ENCODE data around the gene SCPEP1. TPM values are rescaled to one million over a fixed set of nuclear protein-coding genes. Genes with fewer than 3 reads are reported as not detected.

Gene SCPEP1
- total RNA-seq, 1 donor from 2014 or later = 7.2 TPM

GRCh38 chr17:57027852-57028251, 49.9 kb downstream of the SCPEP1 start:
- Mint-ChIP-seq H3K27me3 (peaks cover 5% of the 10 kb centered on the region), H3K9me3 (peaks cover 11% of the 10 kb centered on the region), H3K4me3 (no peak overlapping the region), H3K27ac (no peak overlapping the region), H3K36me3 (ENCODE audit: low read depth) (no peaks in the 10 kb centered on the region), H3K4me1 (no peaks in the 10 kb centered on the region)
- intact Hi-C loops (cut with micrococcal nuclease) = no loop called here
- no peak for DNase-seq

- intact Hi-C loops (cut with micrococcal nuclease) = no loop called here
- Mint-ChIP-seq H3K27ac (no peak overlapping the region), H3K4me1 (no peaks in the 10 kb centered on the region), H3K36me3 (ENCODE audit: low read depth) (no peaks in the 10 kb centered on the region), H3K9me3 (peaks cover 6% of the 10 kb centered on the region), H3K27me3 (peaks cover 18% of the 10 kb centered on the region), H3K4me3 (no peak overlapping the region)
- DNase-seq = no peak
Observed at GRCh38 chr17:57032343-57032742, 54.4 kb downstream of the SCPEP1 start.

GRCh38 chr17:57033296-57033695, 55.4 kb downstream of the SCPEP1 start:
- H3K4me3 Mint-ChIP-seq = no peak overlapping the region
- no peak for DNase-seq
- no peak overlapping the region for H3K27ac Mint-ChIP-seq
- no peaks in the 10 kb centered on the region for H3K4me1 Mint-ChIP-seq
- no peaks in the 10 kb centered on the region for H3K36me3 Mint-ChIP-seq (ENCODE audit: low read depth)
- H3K9me3 Mint-ChIP-seq = peaks cover 3% of the 10 kb centered on the region
- intact Hi-C loops (cut with micrococcal nuclease) = no loop called here
- peaks cover 21% of the 10 kb centered on the region for H3K27me3 Mint-ChIP-seq

- Mint-ChIP-seq H3K27me3 (peaks cover 31% of the 10 kb centered on the region), H3K36me3 (ENCODE audit: low read depth) (no peaks in the 10 kb centered on the region), H3K4me3 (no peak overlapping the region), H3K27ac (no peak overlapping the region), H3K4me1 (no peaks in the 10 kb centered on the region), H3K9me3 (no peaks in the 10 kb centered on the region)
- intact Hi-C loops (cut with micrococcal nuclease) = no loop called here
- DNase-seq = no peak
Observed at GRCh38 chr17:57034807-57035754, 57.1 kb downstream of the SCPEP1 start.

- Mint-ChIP-seq H3K9me3 (no peaks in the 10 kb centered on the region), H3K4me1 (no peaks in the 10 kb centered on the region), H3K36me3 (ENCODE audit: low read depth) (no peaks in the 10 kb centered on the region), H3K27ac (no peak overlapping the region), H3K27me3 (peaks cover 40% of the 10 kb centered on the region), H3K4me3 (no peak overlapping the region)
- intact Hi-C loops (cut with micrococcal nuclease) = no loop called here
- DNase-seq = no peak
Observed at GRCh38 chr17:57035971-57036481, 58.1 kb downstream of the SCPEP1 start.

GRCh38 chr17:57037411-57037810, 59.5 kb downstream of the SCPEP1 start:
- Mint-ChIP-seq H3K4me1 (no peaks in the 10 kb centered on the region), H3K9me3 (no peaks in the 10 kb centered on the region), H3K4me3 (no peak overlapping the region), H3K27ac (no peak overlapping the region), H3K36me3 (ENCODE audit: low read depth) (no peaks in the 10 kb centered on the region), H3K27me3 (peaks cover 49% of the 10 kb centered on the region)
- intact Hi-C loops (cut with micrococcal nuclease) = no loop called here
- no peak for DNase-seq

GRCh38 chr17:57038486-57038885, 60.6 kb downstream of the SCPEP1 start:
- Mint-ChIP-seq H3K27ac (no peak overlapping the region), H3K27me3 (peaks cover 56% of the 10 kb centered on the region)
- no peak for DNase-seq

GRCh38 chr17:57040571-57040970, 62.6 kb downstream of the SCPEP1 start:
- no peak overlapping the region for H3K27ac Mint-ChIP-seq
- no peaks in the 10 kb centered on the region for H3K9me3 Mint-ChIP-seq
- H3K36me3 Mint-ChIP-seq (ENCODE audit: low read depth) = no peaks in the 10 kb centered on the region
- DNase-seq = no peak
- H3K27me3 Mint-ChIP-seq = peaks cover 71% of the 10 kb centered on the region
- no peak overlapping the region for H3K4me3 Mint-ChIP-seq
- peaks cover 4% of the 10 kb centered on the region for H3K4me1 Mint-ChIP-seq
- intact Hi-C loops (cut with micrococcal nuclease) = no loop called here

More at GRCh38 chr17:57038486-57038885, 60.6 kb downstream of the SCPEP1 start:
- H3K4me3 Mint-ChIP-seq = no peak overlapping the region
- intact Hi-C loops (cut with micrococcal nuclease) = no loop called here
- no peaks in the 10 kb centered on the region for H3K9me3 Mint-ChIP-seq
- no peaks in the 10 kb centered on the region for H3K36me3 Mint-ChIP-seq (ENCODE audit: low read depth)
- H3K4me1 Mint-ChIP-seq = no peaks in the 10 kb centered on the region

- no peak for DNase-seq
- intact Hi-C loops (cut with micrococcal nuclease) = no loop called here
Observed at GRCh38 chr17:57043276-57043675, 65.3 kb downstream of the SCPEP1 start.

GRCh38 chr17:57044976-57045867, 67.3 kb downstream of the SCPEP1 start:
- no peaks in the 10 kb centered on the region for H3K36me3 Mint-ChIP-seq (ENCODE audit: low read depth)
- no peak for DNase-seq
- H3K27me3 Mint-ChIP-seq = peaks cover 68% of the 10 kb centered on the region
- H3K27ac Mint-ChIP-seq = no peak overlapping the region
- peak overlapping the region; percentile 81 for H3K4me3 Mint-ChIP-seq
- intact Hi-C loops (cut with micrococcal nuclease) = no loop called here
- H3K9me3 Mint-ChIP-seq = no peaks in the 10 kb centered on the region
- H3K4me1 Mint-ChIP-seq = peaks cover 20% of the 10 kb centered on the region

More at GRCh38 chr17:57043276-57043675, 65.3 kb downstream of the SCPEP1 start:
- Mint-ChIP-seq H3K27ac (no peak overlapping the region), H3K4me3 (no peak overlapping the region), H3K4me1 (peaks cover 20% of the 10 kb centered on the region), H3K9me3 (no peaks in the 10 kb centered on the region), H3K36me3 (ENCODE audit: low read depth) (no peaks in the 10 kb centered on the region), H3K27me3 (peaks cover 75% of the 10 kb centered on the region)

- Mint-ChIP-seq H3K27ac (peak overlapping the region; percentile 72), H3K36me3 (ENCODE audit: low read depth) (no peaks in the 10 kb centered on the region), H3K4me1 (peaks cover 20% of the 10 kb centered on the region), H3K9me3 (no peaks in the 10 kb centered on the region), H3K4me3 (peak overlapping the region; percentile 81), H3K27me3 (peaks cover 66% of the 10 kb centered on the region)
- intact Hi-C loops (cut with micrococcal nuclease) = loop anchor here (2.0 kb wide), 1 partner anchor 39 kb away; the partner anchor contains the start of gene AKAP1
- peak; percentile 78 for DNase-seq
Observed at GRCh38 chr17:57045868-57046704, 68.2 kb downstream of the SCPEP1 start.

- Mint-ChIP-seq H3K4me1 (peaks cover 20% of the 10 kb centered on the region), H3K9me3 (no peaks in the 10 kb centered on the region), H3K27me3 (peaks cover 62% of the 10 kb centered on the region), H3K36me3 (ENCODE audit: low read depth) (no peaks in the 10 kb centered on the region), H3K27ac (no peak overlapping the region), H3K4me3 (peak overlapping the region; percentile 29)
- no peak for DNase-seq
- intact Hi-C loops (cut with micrococcal nuclease) = loop anchor here (2.0 kb wide), 1 partner anchor 38 kb away; the partner anchor contains the start of gene AKAP1
Observed at GRCh38 chr17:57046749-57047148, 68.8 kb downstream of the SCPEP1 start.

- DNase-seq = no peak
- peaks cover 56% of the 10 kb centered on the region for H3K27me3 Mint-ChIP-seq
- no peak overlapping the region for H3K4me3 Mint-ChIP-seq
- no peaks in the 10 kb centered on the region for H3K9me3 Mint-ChIP-seq
- intact Hi-C loops (cut with micrococcal nuclease) = no loop called here
- H3K4me1 Mint-ChIP-seq = peaks cover 20% of the 10 kb centered on the region
- H3K27ac Mint-ChIP-seq = no peak overlapping the region
- no peaks in the 10 kb centered on the region for H3K36me3 Mint-ChIP-seq (ENCODE audit: low read depth)
Observed at GRCh38 chr17:57048096-57048495, 70.2 kb downstream of the SCPEP1 start.
